ENCODE measurements around the gene RBM8A.
A peak's percentile ranks its signal among the peaks of the same experiment; 100 is the strongest.

DNA sequence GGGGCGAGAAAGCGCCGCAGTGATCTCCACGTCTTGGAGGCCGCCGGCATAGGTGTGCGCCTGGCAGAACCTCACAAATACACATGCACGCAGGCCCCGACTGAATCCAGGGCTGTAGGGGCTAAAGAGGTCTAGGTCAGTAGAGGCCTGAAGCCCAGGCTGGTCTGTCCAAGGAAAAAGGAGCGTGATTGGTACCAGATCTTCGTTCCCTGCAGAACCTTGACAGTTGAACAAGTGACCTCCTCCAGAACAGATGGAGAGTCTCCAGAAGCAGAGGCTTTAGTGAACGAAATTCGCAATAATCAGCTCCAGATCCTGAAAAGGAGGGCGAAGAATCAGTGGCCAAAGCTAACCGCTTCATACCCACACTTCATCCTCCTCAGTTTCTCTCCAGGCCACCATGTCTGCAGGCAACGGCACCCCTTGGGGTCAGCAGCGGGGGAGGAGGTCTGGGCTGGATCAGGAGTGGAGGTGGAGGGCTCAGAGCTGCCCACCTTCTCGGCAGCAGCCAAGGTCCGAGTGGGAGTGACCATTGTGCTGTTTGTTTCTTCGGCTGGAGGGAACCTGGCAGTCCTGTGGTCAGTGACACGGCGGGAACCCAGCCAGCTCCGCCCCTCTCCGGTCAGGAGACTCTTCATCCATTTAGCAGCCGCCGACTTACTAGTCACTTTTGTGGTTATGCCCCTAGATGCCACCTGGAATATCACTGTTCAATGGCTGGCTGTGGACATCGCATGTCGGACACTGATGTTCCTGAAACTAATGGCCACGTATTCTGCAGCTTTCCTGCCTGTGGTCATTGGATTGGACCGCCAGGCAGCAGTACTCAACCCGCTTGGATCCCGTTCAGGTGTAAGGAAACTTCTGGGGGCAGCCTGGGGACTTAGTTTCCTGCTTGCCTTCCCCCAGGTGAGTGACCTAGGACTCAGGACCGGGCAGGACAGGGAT, 8.0 kb downstream of the RBM8A start:
- TF ChIP-seq, protein P1, sequence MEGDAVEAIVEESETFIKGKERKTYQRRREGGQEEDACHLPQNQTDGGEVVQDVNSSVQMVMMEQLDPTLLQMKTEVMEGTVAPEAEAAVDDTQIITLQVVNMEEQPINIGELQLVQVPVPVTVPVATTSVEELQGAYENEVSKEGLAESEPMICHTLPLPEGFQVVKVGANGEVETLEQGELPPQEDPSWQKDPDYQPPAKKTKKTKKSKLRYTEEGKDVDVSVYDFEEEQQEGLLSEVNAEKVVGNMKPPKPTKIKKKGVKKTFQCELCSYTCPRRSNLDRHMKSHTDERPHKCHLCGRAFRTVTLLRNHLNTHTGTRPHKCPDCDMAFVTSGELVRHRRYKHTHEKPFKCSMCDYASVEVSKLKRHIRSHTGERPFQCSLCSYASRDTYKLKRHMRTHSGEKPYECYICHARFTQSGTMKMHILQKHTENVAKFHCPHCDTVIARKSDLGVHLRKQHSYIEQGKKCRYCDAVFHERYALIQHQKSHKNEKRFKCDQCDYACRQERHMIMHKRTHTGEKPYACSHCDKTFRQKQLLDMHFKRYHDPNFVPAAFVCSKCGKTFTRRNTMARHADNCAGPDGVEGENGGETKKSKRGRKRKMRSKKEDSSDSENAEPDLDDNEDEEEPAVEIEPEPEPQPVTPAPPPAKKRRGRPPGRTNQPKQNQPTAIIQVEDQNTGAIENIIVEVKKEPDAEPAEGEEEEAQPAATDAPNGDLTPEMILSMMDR (IDR thresholded peaks at IDR 0.05 in 2 of 3, conservative IDR thresholded peaks at IDR 0.05 in 1 of 3; ENCODE audit: insufficient read depth in 2 of 3, low read depth in 1 of 3, low read length in 3 of 3): 0 out of 6 replicates have a peak, but pooled peaks of 2 of the 3 experiments have one; percentile 7 to 10
- TF ChIP-seq PHF20 (IDR thresholded peaks at IDR 0.05; ENCODE audit: partially characterized antibody) (no peak), POLR2A (conservative IDR thresholded peaks at IDR 0.05) (no peak; the same call in none of the 2 replicates)
- TF ChIP-seq, protein P2, sequence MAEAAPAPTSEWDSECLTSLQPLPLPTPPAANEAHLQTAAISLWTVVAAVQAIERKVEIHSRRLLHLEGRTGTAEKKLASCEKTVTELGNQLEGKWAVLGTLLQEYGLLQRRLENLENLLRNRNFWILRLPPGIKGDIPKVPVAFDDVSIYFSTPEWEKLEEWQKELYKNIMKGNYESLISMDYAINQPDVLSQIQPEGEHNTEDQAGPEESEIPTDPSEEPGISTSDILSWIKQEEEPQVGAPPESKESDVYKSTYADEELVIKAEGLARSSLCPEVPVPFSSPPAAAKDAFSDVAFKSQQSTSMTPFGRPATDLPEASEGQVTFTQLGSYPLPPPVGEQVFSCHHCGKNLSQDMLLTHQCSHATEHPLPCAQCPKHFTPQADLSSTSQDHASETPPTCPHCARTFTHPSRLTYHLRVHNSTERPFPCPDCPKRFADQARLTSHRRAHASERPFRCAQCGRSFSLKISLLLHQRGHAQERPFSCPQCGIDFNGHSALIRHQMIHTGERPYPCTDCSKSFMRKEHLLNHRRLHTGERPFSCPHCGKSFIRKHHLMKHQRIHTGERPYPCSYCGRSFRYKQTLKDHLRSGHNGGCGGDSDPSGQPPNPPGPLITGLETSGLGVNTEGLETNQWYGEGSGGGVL (CRISPR knock-in tag; IDR thresholded peaks at IDR 0.05): no peak

Data from K562 (cell line).